Measurements from ENCODE around the gene SCN1B. TPM values are rescaled to one million over a fixed set of nuclear protein-coding genes. Genes with fewer than 3 reads are reported as not detected.

SCN1B gene
- polyA plus RNA-seq, 1 donor from 2014 or later: 1.5 TPM

DNA sequence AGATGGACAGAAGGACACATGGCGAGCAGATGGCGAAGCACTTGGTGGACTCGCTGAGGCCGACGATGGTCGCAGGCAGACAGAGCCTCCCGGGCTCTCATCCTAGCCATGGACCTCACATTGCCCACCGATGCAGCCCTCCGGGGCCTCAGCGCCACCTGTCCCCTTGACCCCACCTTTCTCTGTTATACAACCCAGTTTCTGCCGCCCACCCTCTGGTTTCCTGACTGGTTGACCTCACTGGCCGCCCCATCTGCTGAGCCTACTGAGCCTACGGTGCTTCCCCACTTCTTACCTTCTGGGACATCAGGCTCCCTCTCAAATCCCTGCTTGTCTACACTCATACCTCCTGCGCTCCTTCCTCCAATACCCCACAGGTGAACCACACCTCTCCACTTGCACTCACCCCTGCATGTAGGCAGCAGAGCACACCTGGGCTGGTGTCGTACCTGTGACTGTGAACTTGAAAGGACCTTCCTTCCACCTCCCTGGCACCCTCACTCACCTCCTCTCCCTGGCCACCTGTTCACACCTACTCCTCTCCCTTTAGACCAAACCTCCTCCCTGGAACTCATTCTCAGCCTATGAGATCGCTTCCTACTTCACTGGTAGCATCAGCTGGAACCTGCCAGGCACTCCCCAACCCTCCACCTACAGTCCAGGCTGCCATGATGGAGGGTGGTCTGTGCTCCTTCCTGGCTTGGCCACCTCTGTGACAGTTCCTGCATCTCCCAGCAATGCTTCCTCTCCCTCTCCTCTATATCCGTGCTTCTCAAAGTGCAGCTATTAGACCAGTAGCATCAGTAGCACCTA, 47.3 kb downstream of the SCN1B start:
- no peaks in the 10 kb centered on the region for H3K9me2 ChIP-seq (ENCODE audit: insufficient read depth, low read length)
- no peaks in the 10 kb centered on the region for H3K79me2 ChIP-seq (replicated peaks; ENCODE audit: insufficient read depth, low read length)
- no peaks in the 10 kb centered on the region for H3K36me3 ChIP-seq (ENCODE audit: insufficient read depth, low read length)
- H3K9me3 ChIP-seq (ENCODE audit: low read length): no peaks in the 10 kb centered on the region
- no peaks in the 10 kb centered on the region for H4K20me1 ChIP-seq (ENCODE audit: insufficient read depth)
- H3K27ac ChIP-seq (ENCODE audit: low read length): no peak overlapping the region
- H3K4me3 ChIP-seq (ENCODE audit: low read length): no peak overlapping the region
- H3K27me3 ChIP-seq (ENCODE audit: insufficient read depth, low read depth, low read length): no peaks in the 10 kb centered on the region
- H3K9ac ChIP-seq (ENCODE audit: low read length): no peak overlapping the region
- H3K4me2 ChIP-seq (ENCODE audit: low read length): no peak overlapping the region
- no peak overlapping the region for H2AFZ ChIP-seq (ENCODE audit: low read depth, low read length)
- H3F3A ChIP-seq (ENCODE audit: insufficient read depth, low read length, poor library complexity, severe bottlenecking): no peaks in the 10 kb centered on the region
- TF ChIP-seq TAF1 (IDR thresholded peaks at IDR 0.05; ENCODE audit: low read depth) (no peak), EP300 (conservative IDR thresholded peaks at IDR 0.05; ENCODE audit: poor library complexity, severe bottlenecking) (no peak), MXI1 (conservative IDR thresholded peaks at IDR 0.05; ENCODE audit: poor library complexity, severe bottlenecking) (no peak), EZH2 (IDR thresholded peaks at IDR 0.05; ENCODE audit: borderline replicate concordance, insufficient read depth, low read length, poor library complexity, severe bottlenecking) (no peak), POLR2AphosphoS5 (IDR thresholded peaks at IDR 0.05) (no peak), SMC3 (conservative IDR thresholded peaks at IDR 0.05; ENCODE audit: poor library complexity) (no peak), RAD21 (conservative IDR thresholded peaks at IDR 0.05) (no peak)
- TF ChIP-seq, protein P1, sequence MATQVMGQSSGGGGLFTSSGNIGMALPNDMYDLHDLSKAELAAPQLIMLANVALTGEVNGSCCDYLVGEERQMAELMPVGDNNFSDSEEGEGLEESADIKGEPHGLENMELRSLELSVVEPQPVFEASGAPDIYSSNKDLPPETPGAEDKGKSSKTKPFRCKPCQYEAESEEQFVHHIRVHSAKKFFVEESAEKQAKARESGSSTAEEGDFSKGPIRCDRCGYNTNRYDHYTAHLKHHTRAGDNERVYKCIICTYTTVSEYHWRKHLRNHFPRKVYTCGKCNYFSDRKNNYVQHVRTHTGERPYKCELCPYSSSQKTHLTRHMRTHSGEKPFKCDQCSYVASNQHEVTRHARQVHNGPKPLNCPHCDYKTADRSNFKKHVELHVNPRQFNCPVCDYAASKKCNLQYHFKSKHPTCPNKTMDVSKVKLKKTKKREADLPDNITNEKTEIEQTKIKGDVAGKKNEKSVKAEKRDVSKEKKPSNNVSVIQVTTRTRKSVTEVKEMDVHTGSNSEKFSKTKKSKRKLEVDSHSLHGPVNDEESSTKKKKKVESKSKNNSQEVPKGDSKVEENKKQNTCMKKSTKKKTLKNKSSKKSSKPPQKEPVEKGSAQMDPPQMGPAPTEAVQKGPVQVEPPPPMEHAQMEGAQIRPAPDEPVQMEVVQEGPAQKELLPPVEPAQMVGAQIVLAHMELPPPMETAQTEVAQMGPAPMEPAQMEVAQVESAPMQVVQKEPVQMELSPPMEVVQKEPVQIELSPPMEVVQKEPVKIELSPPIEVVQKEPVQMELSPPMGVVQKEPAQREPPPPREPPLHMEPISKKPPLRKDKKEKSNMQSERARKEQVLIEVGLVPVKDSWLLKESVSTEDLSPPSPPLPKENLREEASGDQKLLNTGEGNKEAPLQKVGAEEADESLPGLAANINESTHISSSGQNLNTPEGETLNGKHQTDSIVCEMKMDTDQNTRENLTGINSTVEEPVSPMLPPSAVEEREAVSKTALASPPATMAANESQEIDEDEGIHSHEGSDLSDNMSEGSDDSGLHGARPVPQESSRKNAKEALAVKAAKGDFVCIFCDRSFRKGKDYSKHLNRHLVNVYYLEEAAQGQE (IDR thresholded peaks at IDR 0.05; ENCODE audit: borderline replicate concordance): no peak
- TF ChIP-seq, protein P2, sequence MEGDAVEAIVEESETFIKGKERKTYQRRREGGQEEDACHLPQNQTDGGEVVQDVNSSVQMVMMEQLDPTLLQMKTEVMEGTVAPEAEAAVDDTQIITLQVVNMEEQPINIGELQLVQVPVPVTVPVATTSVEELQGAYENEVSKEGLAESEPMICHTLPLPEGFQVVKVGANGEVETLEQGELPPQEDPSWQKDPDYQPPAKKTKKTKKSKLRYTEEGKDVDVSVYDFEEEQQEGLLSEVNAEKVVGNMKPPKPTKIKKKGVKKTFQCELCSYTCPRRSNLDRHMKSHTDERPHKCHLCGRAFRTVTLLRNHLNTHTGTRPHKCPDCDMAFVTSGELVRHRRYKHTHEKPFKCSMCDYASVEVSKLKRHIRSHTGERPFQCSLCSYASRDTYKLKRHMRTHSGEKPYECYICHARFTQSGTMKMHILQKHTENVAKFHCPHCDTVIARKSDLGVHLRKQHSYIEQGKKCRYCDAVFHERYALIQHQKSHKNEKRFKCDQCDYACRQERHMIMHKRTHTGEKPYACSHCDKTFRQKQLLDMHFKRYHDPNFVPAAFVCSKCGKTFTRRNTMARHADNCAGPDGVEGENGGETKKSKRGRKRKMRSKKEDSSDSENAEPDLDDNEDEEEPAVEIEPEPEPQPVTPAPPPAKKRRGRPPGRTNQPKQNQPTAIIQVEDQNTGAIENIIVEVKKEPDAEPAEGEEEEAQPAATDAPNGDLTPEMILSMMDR (IDR thresholded peaks at IDR 0.05; ENCODE audit: poor library complexity, severe bottlenecking): no peak

DNA sequence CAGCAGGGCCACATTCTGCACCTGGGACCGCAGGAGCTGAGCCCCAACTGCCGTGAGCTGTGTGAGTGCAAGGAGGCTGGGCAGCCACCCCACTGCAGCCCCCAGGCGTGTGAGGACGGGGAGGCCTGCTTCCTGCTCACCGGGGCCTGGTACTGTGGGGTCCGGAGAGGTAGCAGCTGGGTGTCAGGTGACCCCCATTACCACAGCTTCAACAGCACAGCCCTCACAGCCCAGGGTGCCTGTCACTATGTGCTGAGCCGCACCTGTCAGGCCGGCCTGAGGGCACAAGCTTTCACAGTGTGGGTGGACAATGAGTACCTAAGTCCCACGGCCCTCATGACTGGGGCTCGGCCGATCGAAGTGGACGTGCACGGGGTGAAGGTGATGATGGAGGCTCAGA, 49.6 kb downstream of the SCN1B start:
- H3K4me2 ChIP-seq (ENCODE audit: low read length): no peak overlapping the region
- TF ChIP-seq RAD21 (conservative IDR thresholded peaks at IDR 0.05) (no peak), EP300 (conservative IDR thresholded peaks at IDR 0.05; ENCODE audit: poor library complexity, severe bottlenecking) (no peak), MXI1 (conservative IDR thresholded peaks at IDR 0.05; ENCODE audit: poor library complexity, severe bottlenecking) (no peak), TAF1 (IDR thresholded peaks at IDR 0.05; ENCODE audit: low read depth) (no peak), SMC3 (conservative IDR thresholded peaks at IDR 0.05; ENCODE audit: poor library complexity) (no peak), EZH2 (IDR thresholded peaks at IDR 0.05; ENCODE audit: borderline replicate concordance, insufficient read depth, low read length, poor library complexity, severe bottlenecking) (no peak), POLR2AphosphoS5 (IDR thresholded peaks at IDR 0.05) (no peak)
- TF ChIP-seq, protein P2 (IDR thresholded peaks at IDR 0.05; ENCODE audit: poor library complexity, severe bottlenecking): no peak
- TF ChIP-seq, protein P1 (IDR thresholded peaks at IDR 0.05; ENCODE audit: borderline replicate concordance): no peak
- no peaks in the 10 kb centered on the region for H3K36me3 ChIP-seq (ENCODE audit: insufficient read depth, low read length)
- H4K20me1 ChIP-seq (ENCODE audit: insufficient read depth): no peaks in the 10 kb centered on the region
- no peak overlapping the region for H2AFZ ChIP-seq (ENCODE audit: low read depth, low read length)
- no peaks in the 10 kb centered on the region for H3K9me3 ChIP-seq (ENCODE audit: low read length)
- H3K27ac ChIP-seq (ENCODE audit: low read length): no peak overlapping the region
- no peak overlapping the region for H3K9ac ChIP-seq (ENCODE audit: low read length)
- no peaks in the 10 kb centered on the region for H3K79me2 ChIP-seq (replicated peaks; ENCODE audit: insufficient read depth, low read length)
- no peaks in the 10 kb centered on the region for H3F3A ChIP-seq (ENCODE audit: insufficient read depth, low read length, poor library complexity, severe bottlenecking)
- H3K4me3 ChIP-seq (ENCODE audit: low read length): no peak overlapping the region
- no peaks in the 10 kb centered on the region for H3K27me3 ChIP-seq (ENCODE audit: insufficient read depth, low read depth, low read length)
- H3K9me2 ChIP-seq (ENCODE audit: insufficient read depth, low read length): no peaks in the 10 kb centered on the region

Measured in neural cell (in vitro differentiated cells).